SK-N-SH (cell line): ENCODE measurements around the gene LSS. TPM values are rescaled to one million over a fixed set of nuclear protein-coding genes. Genes with fewer than 3 reads are reported as not detected.

Experiments
- CTCF ChIA-PET: fragments of 300-600, 350-600 bp; formaldehyde crosslinking; extraction: SDS; loops from one replicate; lab custom pipeline; 2021; lab: Yijun Ruan, JAX
- POLR2A ChIA-PET: fragments of 350-600 bp; sonication (Branson Sonifier 250); formaldehyde crosslinking; extraction: SDS; loops from one replicate; lab custom pipeline; 2020; ENCODE audit warnings: antibody characterized with exemption, inconsistent platforms; lab: Yijun Ruan, JAX
- DNase-seq: peaks from one replicate; pipeline ENCODE4 v3.0.0; 2012
- H2AFZ ChIP-seq: fragments of 200-600 bp; sonication (generic); 2 replicates; pipeline ENCODE4 v1.8.1; 2016; ENCODE audit warnings: antibody characterized with exemption, mild to moderate bottlenecking, low read depth
- H3F3A ChIP-seq: fragments of 200-600 bp; sonication (generic); replicated peaks from 2 replicates; pipeline ENCODE3; 2016; ENCODE audit warnings: antibody characterized with exemption, mild to moderate bottlenecking; ENCODE audit not compliant: insufficient read depth
- H3K27ac ChIP-seq, 2 experiments: fragments of 200-500 bp in 1 of 2; fragments of 200-600 bp in 1 of 2; sonication (Bioruptor generic) in 1 of 2; sonication (generic), shearing (Covaris generic) in 1 of 2; 2 replicates each; pipeline versions ENCODE4 v1.5.1 to v1.6.1; 2014 to 2016; ENCODE audit warnings: low read depth in 2 of 2, inconsistent platforms in 1 of 2, low read length in 1 of 2, mild to moderate bottlenecking in 1 of 2, mixed read lengths in 1 of 2
- H3K27me3 ChIP-seq: fragments of 200-600 bp; sonication (generic), shearing (Covaris generic); 2 replicates; pipeline ENCODE4 v1.6.1; 2016; ENCODE audit warnings: mixed run types; ENCODE audit not compliant: insufficient read depth
- H3K36me3 ChIP-seq, 2 experiments: fragments of 200-500 bp in 1 of 2; fragments of 200-600 bp in 1 of 2; sonication (Bioruptor generic) in 1 of 2; sonication (generic) in 1 of 2; replicated peaks in 1 of 2; 2 replicates each; pipeline versions ENCODE3 to v1.5.1; 2014 to 2016; ENCODE audit warnings: low read length in 1 of 2, mild to moderate bottlenecking in 1 of 2; ENCODE audit not compliant: insufficient read depth in 2 of 2, control insufficient read depth in 1 of 2
- H3K4me1 ChIP-seq, 2 experiments: fragments of 200-500 bp in 1 of 2; fragments of 200-600 bp in 1 of 2; sonication (Bioruptor generic) in 1 of 2; sonication (generic), shearing (Covaris generic) in 1 of 2; 2 replicates each; pipeline versions ENCODE4 v1.5.1 to v1.6.1; 2014 to 2016; ENCODE audit warnings: low read depth in 1 of 2, low read length in 1 of 2, mixed run types in 1 of 2; ENCODE audit not compliant: insufficient read depth in 2 of 2, control insufficient read depth in 1 of 2
- H3K4me2 ChIP-seq: fragments of 200-600 bp; sonication (generic), shearing (Covaris generic); 2 replicates; pipeline ENCODE4 v1.6.1; 2017; ENCODE audit warnings: mixed run types
- H3K4me3 ChIP-seq, 2 experiments: fragments of 200-500 bp in 1 of 2; fragments of 200-600 bp in 1 of 2; sonication (Bioruptor generic) in 1 of 2; sonication (generic), shearing (Covaris generic) in 1 of 2; 2 replicates each; pipeline versions ENCODE4 v1.5.1 to v1.8.1; 2014 to 2016; ENCODE audit warnings: low read depth in 2 of 2, inconsistent platforms in 1 of 2, low read length in 1 of 2, mild to moderate bottlenecking in 1 of 2, mixed read lengths in 1 of 2, moderate library complexity in 1 of 2
- H3K79me2 ChIP-seq: fragments of 200-600 bp; sonication (generic); 2 replicates; pipeline ENCODE4 v1.8.1; 2017; ENCODE audit warnings: mild to moderate bottlenecking; ENCODE audit not compliant: insufficient read depth
- H3K9ac ChIP-seq: fragments of 200-600 bp; sonication (generic); 2 replicates; pipeline ENCODE4 v1.6.1; 2017; ENCODE audit warnings: mixed run types
- H3K9me2 ChIP-seq: fragments of 200-600 bp; sonication (generic); 2 replicates; pipeline ENCODE4 v1.6.1; 2017; ENCODE audit warnings: mixed run types
- H3K9me3 ChIP-seq: fragments of 200-600 bp; sonication (generic); 2 replicates; pipeline ENCODE4 v1.6.1; 2017; ENCODE audit warnings: mixed run types, mild to moderate bottlenecking, moderate library complexity
- H4K20me1 ChIP-seq: fragments of 200-600 bp; sonication (generic); 2 replicates; pipeline ENCODE4 v1.6.1; 2017; ENCODE audit warnings: mild to moderate bottlenecking, mixed run types; ENCODE audit not compliant: insufficient read depth
- CTCF ChIP-seq: fragments of 200-600 bp; sonication (generic); IDR thresholded peaks from 2 replicates; pipeline ENCODE4 v1.6.1; 2017; ENCODE audit warnings: antibody characterized with exemption, mild to moderate bottlenecking, moderate library complexity
- ELF1 ChIP-seq: IDR thresholded peaks from 2 replicates; pipeline ENCODE4 v1.4.0; 2012
- EZH2phosphoT487 ChIP-seq: fragments of 200-600 bp; sonication (generic); IDR thresholded peaks from 2 replicates; pipeline ENCODE4 v1.6.1; 2017; ENCODE audit warnings: low read depth, mixed run types, mild to moderate bottlenecking, antibody characterized with exemption, moderate library complexity, borderline replicate concordance
- FOXJ3 ChIP-seq: sonication (generic); formaldehyde crosslinking; IDR thresholded peaks from 2 replicates; pipeline ENCODE4 v1.5.1; 2020; ENCODE audit warnings: mild to moderate bottlenecking, missing genetic modification reagents
- FOXM1 ChIP-seq: IDR thresholded peaks from 2 replicates; pipeline ENCODE4 v1.4.0; 2012; ENCODE audit warnings: low read depth, mild to moderate bottlenecking
- GABPA ChIP-seq: IDR thresholded peaks from 2 replicates; pipeline ENCODE4 v1.4.0; 2012; ENCODE audit warnings: low read depth, mild to moderate bottlenecking
- MXI1 ChIP-seq: IDR thresholded peaks from 2 replicates; pipeline ENCODE4 v1.6.1; 2012; ENCODE audit warnings: mild to moderate bottlenecking, low read depth, low read length, improper control_type of control experiment
- NRF1 ChIP-seq: IDR thresholded peaks from 2 replicates; pipeline ENCODE4 v1.6.1; 2012; ENCODE audit warnings: low read depth, mild to moderate bottlenecking, low read length
- POLR2AphosphoS5 ChIP-seq: IDR thresholded peaks from 2 replicates; pipeline ENCODE4 v1.6.1; 2012; ENCODE audit warnings: low read depth, low read length
- RAD21 ChIP-seq: IDR thresholded peaks from 2 replicates; pipeline ENCODE4 v1.6.1; 2012; ENCODE audit warnings: mild to moderate bottlenecking, low read length
- RCOR1 ChIP-seq: fragments of 150-350 bp; IDR thresholded peaks from 2 replicates; pipeline ENCODE4 v1.6.1; 2017; ENCODE audit warnings: antibody characterized with exemption, low read length
- RFX5 ChIP-seq: IDR thresholded peaks from 2 replicates; pipeline ENCODE4 v1.6.1; 2012; ENCODE audit warnings: mild to moderate bottlenecking, improper control_type of control experiment, low read length
- RXRA ChIP-seq: IDR thresholded peaks from 2 replicates; pipeline ENCODE4 v1.4.0; 2012; ENCODE audit warnings: low read depth, mild to moderate bottlenecking, borderline replicate concordance
- SIN3A ChIP-seq: IDR thresholded peaks from 2 replicates; pipeline ENCODE4 v1.6.1; 2012; ENCODE audit warnings: low read depth, mild to moderate bottlenecking, low read length, moderate library complexity, borderline replicate concordance
- TAF1 ChIP-seq: IDR thresholded peaks from 2 replicates; pipeline ENCODE4 v1.6.1; 2012; ENCODE audit warnings: low read depth, mild to moderate bottlenecking, low read length, moderate library complexity, borderline replicate concordance
- TCF12 ChIP-seq: IDR thresholded peaks from 2 replicates; pipeline ENCODE4 v1.4.0; 2012
- USF1 ChIP-seq: IDR thresholded peaks from 2 replicates; pipeline ENCODE4 v1.4.0; 2012; ENCODE audit warnings: low read depth, borderline replicate concordance
- USF2 ChIP-seq: fragments of 150-350 bp; IDR thresholded peaks from 2 replicates; pipeline ENCODE4 v1.6.1; 2017; ENCODE audit warnings: antibody characterized with exemption, low read length, low read depth, borderline replicate concordance
- YY1 ChIP-seq: IDR thresholded peaks from 2 replicates; pipeline ENCODE4 v1.4.0; 2012; ENCODE audit warnings: low read depth, mild to moderate bottlenecking
- WGBS: methylation state at CpG from one replicate; pipeline ENCODE4 v1.1.6; 2017; ENCODE audit warnings: low lambda C conversion rate; 5-methylcytosine and 5-hydroxymethylcytosine counted together
- polyA plus RNA-seq, 3 experiments: library from polyadenylated mRNA; depleted of rRNA; stranded (reverse); fragments of >200 nt; gene quantifications; 2 replicates each; pipeline ENCODE4 v1.2.3, GENCODE V29; 2012

Gene LSS
- polyA plus RNA-seq, 1 of the 3 experiments (the other 2 are of a cell fraction): 38.7 TPM

GRCh38 chr21:46172863-46173528 lies 55.6 kb downstream of the LSS start:
- no peaks in the 10 kb centered on the region for H3K4me1 ChIP-seq
- H3K27ac ChIP-seq: no peak overlapping the region
- H3K4me3 ChIP-seq: no peak overlapping the region
- POLR2A ChIA-PET: no interaction called here
- no peaks in the 10 kb centered on the region for H3K9me3 ChIP-seq
- no peak overlapping the region for H2AFZ ChIP-seq
- no peaks in the 10 kb centered on the region for H3K9me2 ChIP-seq
- TF ChIP-seq YY1 (no peak), CTCF (no peak), FOXM1 (no peak), USF2 (no peak), TCF12 (no peak)
- H3K36me3 ChIP-seq: no peaks in the 10 kb centered on the region
- DNase-seq: no peak
- no peaks in the 10 kb centered on the region for H3K79me2 ChIP-seq
- WGBS: 66% methylated on average over 3 of the region's 6 CpGs
- H3K4me2 ChIP-seq: no peak overlapping the region
- peaks cover 4% of the 10 kb centered on the region for H3F3A ChIP-seq
- no peak overlapping the region for H3K9ac ChIP-seq
- CTCF ChIA-PET: interaction anchor here (0.8 to 1.1 kb wide), 3 partner anchors 20 to 29 kb away, joined by 3 to 7 read pairs (median 4); no protein-coding TSS in a partner anchor
- no peaks in the 10 kb centered on the region for H4K20me1 ChIP-seq
- H3K27me3 ChIP-seq: no peaks in the 10 kb centered on the region

GRCh38 chr21:46171996-46172862 lies 56.3 kb downstream of the LSS start:
- H3K27ac ChIP-seq: no peak overlapping the region
- H3K9me2 ChIP-seq: no peaks in the 10 kb centered on the region
- TF ChIP-seq USF1: no peak
- no peak for TF ChIP-seq TAF1
- no peak for TF ChIP-seq CTCF
- no peak for TF ChIP-seq RFX5
- TF ChIP-seq FOXJ3 (CRISPR knock-in tag): no peak
- no peak for TF ChIP-seq SIN3A
- no peak for TF ChIP-seq RXRA
- TF ChIP-seq POLR2AphosphoS5: no peak
- TF ChIP-seq NRF1: no peak
- TF ChIP-seq RCOR1: no peak
- TF ChIP-seq USF2: no peak
- TF ChIP-seq MXI1: no peak
- no peak for TF ChIP-seq GABPA
- TF ChIP-seq TCF12: no peak
- TF ChIP-seq RAD21: no peak
- TF ChIP-seq ELF1: no peak
- TF ChIP-seq FOXM1: no peak
- no peak for TF ChIP-seq EZH2phosphoT487

More at GRCh38 chr21:46171996-46172862, 56.3 kb downstream of the LSS start:
- no peaks in the 10 kb centered on the region for H3K36me3 ChIP-seq
- no peaks in the 10 kb centered on the region for H4K20me1 ChIP-seq
- H3F3A ChIP-seq: peaks cover 4% of the 10 kb centered on the region
- no peak overlapping the region for H2AFZ ChIP-seq
- no peaks in the 10 kb centered on the region for H3K27me3 ChIP-seq
- no peaks in the 10 kb centered on the region for H3K79me2 ChIP-seq
- no peak overlapping the region for H3K4me2 ChIP-seq
- H3K4me3 ChIP-seq: no peak overlapping the region
- no peak overlapping the region for H3K9ac ChIP-seq
- 70% methylated on average over 21 of the region's 21 CpGs for WGBS
- POLR2A ChIA-PET: no interaction called here
- CTCF ChIA-PET: interaction anchor here (0.8 kb wide), 1 partner anchor 19 kb away, joined by 7 read pairs; no protein-coding TSS in a partner anchor
- no peaks in the 10 kb centered on the region for H3K4me1 ChIP-seq
- no peak for DNase-seq
- no peaks in the 10 kb centered on the region for H3K9me3 ChIP-seq
